ENCODE results near the gene WDR45B.
"Not testable (repeated sequence)": the region's sequence is repeated elsewhere in the genome, so short reads cannot be mapped to it uniquely, and the experiment has no call there.

WDR45B gene

GRCh38 chr17:82586576-82587233 is 61.5 kb downstream of the WDR45B start:
- no peak for DNase-seq (ENCODE audit: low read depth in 2 of 2, low spot score in 1 of 2)

GRCh38 chr17:82585935-82586575 is 62.2 kb downstream of the WDR45B start:
- not testable (repeated sequence) for DNase-seq (ENCODE audit: low read depth in 2 of 2, low spot score in 1 of 2)

- peak in 1 of 2 donors; percentile 51 for DNase-seq (ENCODE audit: low read depth in 2 of 2, low spot score in 1 of 2)
Measured at GRCh38 chr17:82583720-82584234, 64.5 kb downstream of the WDR45B start.

- no peak for DNase-seq (ENCODE audit: low read depth in 2 of 2, low spot score in 1 of 2)
Measured at GRCh38 chr17:82582709-82583108, 65.5 kb downstream of the WDR45B start.

- DNase-seq (ENCODE audit: low read depth in 2 of 2, low spot score in 1 of 2), result no peak
Measured at GRCh38 chr17:82582213-82582612, 66.0 kb downstream of the WDR45B start.

GRCh38 chr17:82579969-82580368 is 68.3 kb downstream of the WDR45B start:
- not testable (repeated sequence) for DNase-seq (ENCODE audit: low read depth in 2 of 2, low spot score in 1 of 2)

GRCh38 chr17:82577300-82577699 is 70.9 kb downstream of the WDR45B start:
- no peak for DNase-seq (ENCODE audit: low read depth in 2 of 2, low spot score in 1 of 2)

- not testable (repeated sequence) for DNase-seq (ENCODE audit: low read depth in 2 of 2, low spot score in 1 of 2)
Measured at GRCh38 chr17:82575581-82576221, 72.5 kb downstream of the WDR45B start.

GRCh38 chr17:82574041-82574440 is 74.2 kb downstream of the WDR45B start:
- DNase-seq (ENCODE audit: low read depth in 2 of 2, low spot score in 1 of 2), result no peak

- no peak for DNase-seq (ENCODE audit: low read depth in 2 of 2, low spot score in 1 of 2)
Measured at GRCh38 chr17:82571855-82572254, 76.4 kb downstream of the WDR45B start.

GRCh38 chr17:82570277-82570676 is 78.0 kb downstream of the WDR45B start:
- no peak for DNase-seq (ENCODE audit: low read depth in 2 of 2, low spot score in 1 of 2)

GRCh38 chr17:82569621-82570020 is 78.6 kb downstream of the WDR45B start:
- DNase-seq (ENCODE audit: low read depth in 2 of 2, low spot score in 1 of 2), result no peak

- DNase-seq (ENCODE audit: low read depth in 2 of 2, low spot score in 1 of 2), result no peak
Measured at GRCh38 chr17:82568997-82569393, 79.2 kb downstream of the WDR45B start.

- DNase-seq (ENCODE audit: low read depth in 2 of 2, low spot score in 1 of 2), result no peak
Measured at GRCh38 chr17:82567286-82567685, 81.0 kb downstream of the WDR45B start.

- no peak for DNase-seq (ENCODE audit: low read depth in 2 of 2, low spot score in 1 of 2)
Measured at GRCh38 chr17:82566129-82566960, 81.9 kb downstream of the WDR45B start.

- DNase-seq (ENCODE audit: low read depth in 2 of 2, low spot score in 1 of 2), result no peak
Measured at GRCh38 chr17:82565551-82565950, 82.7 kb downstream of the WDR45B start.

Measured in stimulated activated CD8-positive, alpha-beta memory T cell treated with anti-CD3 and anti-CD28 coated beads, Interleukin-4, amount 100 ng/mL, for 4 hours (primary cell).